GM19025 (cell line): ENCODE measurements around the gene EXOC7.
"Not testable (repeated sequence)": the region's sequence is repeated elsewhere in the genome, so short reads cannot be mapped to it uniquely, and the experiment has no call there.

Experiments used
- ATAC-seq: cut with Tn5 transposase; IDR thresholded peaks from one replicate; pipeline ENCODE4 v1.9.1; 2021; ENCODE audit warnings: mild to moderate bottlenecking, low read depth, moderate library complexity; ENCODE audit not compliant: unreplicated experiment

EXOC7 gene

DNA sequence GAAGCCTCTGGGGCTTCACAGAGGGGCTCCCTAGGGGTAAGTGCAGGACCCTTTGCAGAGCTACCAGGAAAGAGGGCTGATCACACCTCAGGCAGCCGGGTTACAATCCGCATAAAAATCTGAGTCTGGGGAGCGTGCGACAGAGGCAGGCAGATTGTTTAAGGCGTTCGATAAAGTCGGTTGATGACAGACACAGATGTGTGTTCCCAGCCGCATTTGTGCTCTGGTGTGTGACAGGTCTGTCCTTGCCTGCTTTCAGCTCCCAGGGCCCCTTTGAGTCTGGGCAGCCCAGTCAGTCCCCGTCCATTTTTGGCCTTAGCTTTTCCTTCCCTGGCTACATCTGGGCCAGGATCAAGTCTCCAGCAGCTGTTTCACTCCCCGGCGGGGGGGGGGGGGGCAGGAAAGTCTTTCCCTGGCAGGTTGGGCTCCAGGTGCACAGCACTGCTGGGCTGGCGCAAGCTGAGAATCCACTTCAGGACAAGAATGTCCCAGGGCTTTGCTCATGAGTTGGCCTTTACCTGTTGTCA is 25.9 kb downstream of the EXOC7 start:
- ATAC-seq = no peak

DNA sequence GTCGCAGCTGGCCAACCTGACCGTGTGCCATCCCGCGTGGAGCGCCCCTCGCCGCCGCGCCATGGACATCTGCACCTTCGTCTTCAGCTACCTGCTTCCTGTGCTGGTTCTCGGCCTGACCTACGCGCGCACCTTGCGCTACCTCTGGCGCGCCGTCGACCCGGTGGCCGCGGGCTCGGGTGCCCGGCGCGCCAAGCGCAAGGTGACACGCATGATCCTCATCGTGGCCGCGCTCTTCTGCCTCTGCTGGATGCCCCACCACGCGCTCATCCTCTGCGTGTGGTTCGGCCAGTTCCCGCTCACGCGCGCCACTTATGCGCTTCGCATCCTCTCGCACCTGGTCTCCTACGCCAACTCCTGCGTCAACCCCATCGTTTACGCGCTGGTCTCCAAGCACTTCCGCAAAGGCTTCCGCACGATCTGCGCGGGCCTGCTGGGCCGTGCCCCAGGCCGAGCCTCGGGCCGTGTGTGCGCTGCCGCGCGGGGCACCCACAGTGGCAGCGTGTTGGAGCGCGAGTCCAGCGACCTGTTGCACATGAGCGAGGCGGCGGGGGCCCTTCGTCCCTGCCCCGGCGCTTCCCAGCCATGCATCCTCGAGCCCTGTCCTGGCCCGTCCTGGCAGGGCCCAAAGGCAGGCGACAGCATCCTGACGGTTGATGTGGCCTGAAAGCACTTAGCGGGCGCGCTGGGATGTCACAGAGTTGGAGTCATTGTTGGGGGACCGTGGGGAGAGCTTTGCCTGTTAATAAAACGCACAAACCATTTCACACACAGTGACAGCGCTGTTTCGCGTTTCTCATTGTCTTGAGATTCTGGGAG is 26.6 kb downstream of the EXOC7 start:
- ATAC-seq = no peak

DNA sequence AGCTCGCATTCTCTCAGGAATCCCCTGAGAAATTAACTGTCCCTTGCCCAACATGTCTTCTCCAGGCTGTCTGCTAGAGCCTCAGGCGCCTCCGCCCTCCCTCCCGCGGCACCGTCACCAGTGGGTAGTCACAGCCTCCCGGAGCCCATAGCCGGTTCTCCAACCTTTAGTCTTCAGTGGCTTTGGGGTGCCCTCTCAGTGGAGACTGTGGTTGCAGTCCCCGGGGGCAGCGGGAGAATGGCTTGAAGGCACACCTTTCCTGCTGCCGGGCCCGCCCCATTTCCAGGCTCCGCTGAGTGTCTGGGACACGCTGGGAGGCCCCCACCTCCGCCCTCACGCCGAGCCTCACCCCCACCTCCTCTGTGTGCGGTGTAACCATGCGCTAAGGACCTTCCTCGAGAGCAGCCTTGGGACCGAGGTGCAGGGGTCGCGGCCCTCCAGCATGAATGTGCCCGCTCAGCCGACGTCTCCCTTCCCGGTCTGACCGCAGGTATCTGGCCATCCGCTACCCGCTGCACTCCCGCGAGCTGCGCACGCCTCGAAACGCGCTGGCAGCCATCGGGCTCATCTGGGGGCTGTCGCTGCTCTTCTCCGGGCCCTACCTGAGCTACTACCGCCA is 27.3 kb downstream of the EXOC7 start:
- ATAC-seq = no peak

DNA sequence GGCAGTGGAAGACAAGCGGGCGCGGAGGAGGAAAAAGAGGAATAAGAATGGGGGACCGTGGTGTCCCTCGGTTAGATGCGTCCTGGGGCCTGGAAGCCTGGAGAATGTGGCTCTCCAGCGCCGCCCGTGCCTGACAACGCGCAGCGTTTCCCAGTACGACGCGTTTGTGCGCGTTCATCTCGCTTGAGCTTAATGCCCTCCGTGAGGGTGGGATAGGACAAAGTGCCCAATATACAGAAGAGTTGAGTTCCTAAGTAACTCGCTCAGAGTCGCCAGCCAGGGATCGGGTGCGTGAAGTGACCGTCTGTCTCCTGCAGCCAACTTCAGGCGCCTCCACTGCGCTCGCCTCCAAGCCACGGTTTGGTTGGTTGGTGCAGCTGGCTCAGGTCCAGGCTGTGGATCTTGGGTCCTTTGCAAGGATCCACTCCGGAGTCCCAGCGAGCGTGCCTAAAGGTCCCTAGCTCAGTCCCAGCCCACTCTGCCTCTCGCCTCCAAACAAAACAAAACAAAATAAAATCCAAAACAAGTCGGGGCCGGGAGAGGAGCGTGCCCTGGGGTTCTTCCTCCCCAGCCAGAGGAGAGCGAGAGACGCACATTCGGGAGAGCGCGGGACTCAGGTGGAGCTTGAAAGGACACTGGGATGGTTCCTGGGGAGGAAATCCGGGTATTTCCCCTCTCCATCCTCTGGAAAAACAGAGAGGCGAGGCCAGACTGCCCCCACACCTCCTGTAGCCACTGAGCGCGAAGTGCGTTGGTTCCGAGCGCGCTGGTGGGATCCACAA is 28.0 kb downstream of the EXOC7 start:
- ATAC-seq = no peak

DNA sequence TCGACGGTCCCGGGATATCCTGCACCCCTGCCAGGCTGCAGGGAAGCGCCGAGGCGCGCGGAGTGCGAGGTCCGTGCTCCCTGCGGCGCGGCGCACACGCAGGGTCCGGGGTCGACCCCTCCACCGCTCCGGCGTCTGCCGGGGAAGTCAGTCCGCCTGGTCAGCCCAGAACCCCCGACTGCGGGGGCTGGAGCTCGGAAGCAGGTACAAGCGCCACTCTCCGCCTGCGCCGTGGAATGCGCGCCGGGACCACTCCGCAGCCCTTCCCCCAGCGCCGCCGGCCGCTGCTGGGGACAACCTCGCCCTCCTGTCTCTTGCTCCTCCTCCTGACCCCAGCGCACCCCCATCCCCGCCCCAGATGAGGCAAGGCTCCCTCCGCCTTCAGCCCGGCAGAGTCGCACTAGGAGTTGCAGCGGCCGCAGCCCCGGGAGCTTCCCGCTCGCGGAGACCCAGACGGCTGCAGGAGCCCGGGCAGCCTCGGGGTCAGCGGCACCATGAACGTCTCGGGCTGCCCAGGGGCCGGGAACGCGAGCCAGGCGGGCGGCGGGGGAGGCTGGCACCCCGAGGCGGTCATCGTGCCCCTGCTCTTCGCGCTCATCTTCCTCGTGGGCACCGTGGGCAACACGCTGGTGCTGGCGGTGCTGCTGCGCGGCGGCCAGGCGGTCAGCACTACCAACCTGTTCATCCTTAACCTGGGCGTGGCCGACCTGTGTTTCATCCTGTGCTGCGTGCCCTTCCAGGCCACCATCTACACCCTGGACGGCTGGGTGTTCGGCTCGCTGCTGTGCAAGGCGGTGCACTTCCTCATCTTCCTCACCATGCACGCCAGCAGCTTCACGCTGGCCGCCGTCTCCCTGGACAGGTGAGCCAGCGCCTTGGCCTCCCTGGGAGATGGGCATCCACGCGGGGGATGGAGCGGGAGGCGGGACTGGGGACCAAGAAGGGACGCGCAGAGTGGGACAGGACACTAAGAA is 28.9 kb downstream of the EXOC7 start, which contains the start of gene GALR2:
Gene GALR2, plus strand, starts transcription at position 392 of the 974 bp plus-strand sequence. Its CDS starts 103 bp downstream, at position 495.
- no peak for ATAC-seq

DNA sequence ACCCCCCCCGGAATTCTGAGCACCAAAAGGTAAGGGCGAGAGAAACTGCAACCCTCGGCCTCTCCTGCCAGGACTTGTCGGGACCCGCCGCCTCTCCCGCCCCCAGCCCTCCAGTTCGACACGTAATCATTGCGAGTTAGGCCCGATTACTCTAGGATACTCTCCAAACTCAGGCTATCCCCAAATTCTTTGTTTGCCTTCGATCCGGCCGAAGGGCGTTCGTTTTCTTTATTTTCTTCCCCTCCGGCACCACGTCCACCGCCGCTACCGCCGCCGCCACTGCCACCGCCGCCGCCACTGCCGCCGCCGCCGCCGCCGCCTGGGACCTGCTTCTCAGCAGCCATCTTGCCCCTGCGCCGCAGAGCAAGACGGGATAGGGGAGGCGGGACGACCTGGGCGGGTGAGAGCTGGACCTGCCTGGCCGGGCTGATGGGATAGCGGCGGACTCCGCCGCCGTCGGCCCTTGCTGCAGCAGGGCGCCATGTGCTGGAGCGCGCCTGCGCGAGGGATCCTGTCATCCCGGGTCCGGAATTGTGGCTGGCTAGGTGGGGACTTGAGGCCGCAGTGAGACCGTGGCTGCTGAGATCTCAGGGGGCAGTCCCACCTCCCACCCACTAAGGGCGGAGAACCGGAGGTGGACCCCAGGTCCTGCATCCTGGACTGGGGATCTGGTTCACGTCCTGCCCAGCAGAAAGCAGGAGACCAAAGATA is 31.3 kb downstream of the EXOC7 start, which contains the start of gene SRP68:
Gene SRP68, minus strand, starts transcription at position 370 of the 711 bp plus-strand sequence. Its CDS starts 26 bp downstream, at position 344.
- peak; percentile 91 for ATAC-seq

DNA sequence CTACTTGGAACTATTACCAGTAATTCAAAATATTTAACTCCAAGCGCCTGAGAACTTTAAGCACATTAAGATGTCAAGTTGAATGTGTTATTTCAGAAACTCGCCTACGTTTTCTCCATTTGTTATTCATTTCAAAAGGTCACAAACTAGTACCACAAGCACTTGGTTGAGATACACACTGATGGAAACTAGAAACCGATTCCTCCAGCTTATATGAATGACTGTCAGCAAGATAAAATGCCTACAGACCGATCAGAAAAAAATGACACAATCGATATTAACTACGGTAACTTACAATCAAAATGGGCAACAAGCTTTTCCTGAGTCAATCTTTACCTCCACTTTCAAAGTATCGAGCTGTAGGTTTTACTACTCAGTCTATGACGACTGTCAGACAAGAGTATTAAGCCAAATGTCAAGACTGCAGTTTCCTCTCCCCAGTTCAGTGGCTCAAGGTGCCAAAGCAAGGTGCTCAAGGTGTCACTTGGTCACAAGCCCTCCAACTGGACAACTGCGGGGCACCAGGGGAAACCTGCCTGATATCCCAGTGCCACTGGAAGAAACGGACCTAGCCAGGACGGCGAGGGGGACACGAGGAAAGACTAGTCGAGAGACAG is 31.9 kb downstream of the EXOC7 start:
- no peak for ATAC-seq

DNA sequence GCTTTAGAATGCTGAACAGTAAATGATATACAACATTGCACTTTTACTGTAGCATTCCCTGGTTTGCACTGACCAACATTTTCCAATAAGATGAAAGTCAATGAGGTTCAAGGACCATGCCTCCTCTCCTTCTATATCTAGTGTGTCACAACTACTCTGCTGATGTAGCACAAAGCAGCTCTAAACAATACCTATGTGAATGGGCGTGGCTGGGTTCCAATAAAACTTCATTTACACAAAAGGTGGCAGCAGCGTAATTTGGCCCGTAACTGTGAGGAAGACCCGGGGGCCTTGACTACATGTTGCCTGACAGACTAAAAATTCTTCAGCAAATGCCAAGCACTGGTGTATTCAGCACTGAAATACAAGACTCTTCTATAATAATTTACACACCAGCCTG is 37.8 kb downstream of the EXOC7 start:
- ATAC-seq = no peak

DNA sequence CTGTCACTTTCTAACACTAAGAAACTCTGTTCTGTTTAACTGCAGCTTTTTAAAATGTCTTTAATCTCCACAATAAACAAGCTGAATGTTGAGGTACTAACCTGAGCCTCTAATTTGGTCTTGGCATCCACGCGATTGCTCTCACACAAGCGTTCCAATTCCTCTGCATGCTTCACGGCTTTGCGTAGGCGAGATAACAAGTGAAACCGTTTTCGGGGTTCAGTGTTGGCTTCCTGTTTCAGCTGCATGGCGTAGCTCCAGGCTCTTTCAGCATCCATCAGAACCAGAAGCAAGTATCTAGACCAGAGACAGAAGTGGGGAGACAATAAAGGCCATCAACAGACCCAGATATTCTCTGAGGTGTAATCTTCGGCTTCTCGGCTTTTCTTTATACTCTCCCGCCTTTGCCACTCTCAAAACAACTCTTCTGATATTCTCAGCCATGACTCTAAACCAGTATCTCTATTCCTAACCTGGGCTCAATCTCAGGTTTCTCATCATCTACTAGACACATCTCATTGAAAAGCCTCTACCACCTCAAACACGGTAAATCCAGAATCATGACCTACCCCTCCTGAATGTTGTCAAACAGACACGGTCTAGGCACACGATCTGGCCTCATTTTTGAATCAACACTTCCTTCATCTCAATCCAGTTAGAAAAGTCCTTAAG is 39.6 kb downstream of the EXOC7 start:
- no peak for ATAC-seq

DNA sequence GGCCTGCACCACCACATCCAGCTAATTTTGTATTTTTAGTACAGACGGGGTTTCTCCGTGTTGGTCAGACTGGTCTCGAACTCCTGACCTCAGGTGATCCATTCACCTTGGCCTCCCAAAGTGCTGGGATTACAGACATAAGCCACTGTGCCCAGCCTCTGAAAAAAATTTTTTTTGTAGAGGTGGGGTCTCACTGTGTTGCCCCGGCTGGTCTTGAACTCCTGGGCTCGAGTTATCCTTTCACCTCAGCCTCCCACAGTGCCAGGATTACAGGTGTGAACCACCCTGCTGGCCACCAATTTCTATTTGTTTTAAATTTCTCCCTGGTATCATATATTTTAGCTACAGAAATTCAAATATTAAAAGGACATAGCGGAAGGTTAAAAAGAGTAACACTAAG is 45.3 kb downstream of the EXOC7 start:
- not testable (repeated sequence) for ATAC-seq

DNA sequence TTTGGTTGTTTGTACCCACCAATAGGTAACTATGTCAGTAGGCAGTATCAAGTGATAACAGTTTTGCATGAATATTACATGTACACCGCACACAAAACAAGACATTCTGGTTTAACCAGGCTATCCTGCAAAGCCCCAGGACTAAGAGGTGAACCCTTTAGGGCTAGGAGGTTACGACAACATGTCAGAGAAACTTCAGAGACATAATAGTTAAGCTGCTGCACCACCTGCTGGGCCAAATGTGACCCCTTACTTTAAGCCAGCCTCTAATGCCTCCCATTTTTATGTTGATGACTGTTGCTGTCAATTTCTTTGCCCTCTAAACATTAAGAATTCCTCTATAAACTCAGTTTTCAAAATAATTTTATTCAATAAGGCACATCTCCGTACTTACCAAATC is 46.7 kb downstream of the EXOC7 start:
- no peak for ATAC-seq

DNA sequence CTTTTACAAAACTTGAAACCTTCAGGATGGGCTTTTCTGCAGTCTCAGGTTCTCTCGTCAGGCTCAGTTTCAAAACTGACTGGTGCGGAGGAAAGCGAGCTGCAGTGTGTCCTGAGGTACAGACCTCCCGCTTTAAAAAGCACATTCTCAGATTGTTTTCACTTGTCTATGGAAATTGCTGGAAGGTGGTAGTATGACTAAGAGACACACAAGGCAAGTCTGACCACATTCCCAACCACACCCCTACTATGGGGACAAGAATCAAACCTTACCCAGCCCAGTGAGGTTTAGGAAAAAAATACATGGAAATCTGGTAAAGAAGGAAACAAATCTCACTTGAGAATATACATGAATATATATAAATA is 49.5 kb downstream of the EXOC7 start:
- no peak for ATAC-seq

DNA sequence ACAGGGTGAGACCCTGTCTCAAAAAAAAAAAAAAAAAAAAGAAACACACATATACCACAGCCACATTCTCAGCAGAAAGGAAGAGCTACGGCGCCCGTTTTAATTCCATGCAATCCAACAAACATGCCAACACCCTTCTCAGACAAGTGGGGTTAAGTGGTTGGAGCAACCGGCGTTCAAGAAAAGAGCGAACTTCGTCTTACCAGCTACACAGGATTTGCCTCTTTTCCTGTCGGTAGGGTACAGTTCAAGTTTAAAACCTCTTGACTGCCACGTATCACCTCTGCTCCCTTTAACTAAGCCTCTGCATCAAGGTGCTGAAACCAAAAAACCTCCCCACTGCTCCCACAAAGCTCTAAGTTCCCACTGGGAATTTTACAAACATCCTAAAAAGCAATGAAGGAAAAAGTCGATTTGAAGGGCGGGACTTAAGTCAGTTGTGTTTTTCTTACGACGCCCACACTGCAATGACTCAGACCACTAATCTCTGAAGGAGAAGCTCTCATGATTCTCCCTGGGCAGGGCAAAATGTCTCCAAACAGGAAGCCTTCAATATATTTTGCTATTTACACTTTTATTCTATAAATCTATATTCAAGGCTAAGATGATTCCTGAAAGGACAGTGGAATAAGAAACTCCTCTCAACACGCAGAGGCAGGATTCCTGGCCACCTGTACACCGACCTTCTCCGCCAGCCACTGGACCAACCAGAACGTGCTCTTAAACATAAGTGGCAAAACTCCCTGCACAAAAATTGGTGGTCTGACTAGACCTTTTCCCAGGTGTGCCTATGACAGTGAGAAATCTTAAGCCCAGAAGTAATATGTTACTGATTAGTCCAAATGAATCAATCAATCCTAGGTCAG is 50.1 kb downstream of the EXOC7 start:
- no peak for ATAC-seq

DNA sequence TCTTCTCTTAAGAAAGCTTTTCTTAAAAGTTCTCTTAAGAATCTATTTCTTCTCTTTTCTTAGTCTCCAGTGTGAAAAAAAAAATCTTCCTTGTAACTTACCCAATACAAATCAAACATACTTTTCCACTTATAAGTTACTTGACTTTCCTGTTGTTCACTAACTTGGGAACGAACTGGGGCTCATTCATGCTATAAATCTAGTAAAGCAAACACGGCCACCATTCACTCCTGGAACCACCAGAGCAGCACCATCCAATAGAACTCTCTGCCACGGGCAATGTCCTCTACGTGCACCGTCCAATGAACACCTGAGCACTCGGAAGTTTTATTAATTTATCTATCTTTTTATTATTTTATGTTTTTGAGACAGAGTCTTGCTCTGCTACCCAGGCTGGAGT is 52.0 kb downstream of the EXOC7 start:
- no peak for ATAC-seq

DNA sequence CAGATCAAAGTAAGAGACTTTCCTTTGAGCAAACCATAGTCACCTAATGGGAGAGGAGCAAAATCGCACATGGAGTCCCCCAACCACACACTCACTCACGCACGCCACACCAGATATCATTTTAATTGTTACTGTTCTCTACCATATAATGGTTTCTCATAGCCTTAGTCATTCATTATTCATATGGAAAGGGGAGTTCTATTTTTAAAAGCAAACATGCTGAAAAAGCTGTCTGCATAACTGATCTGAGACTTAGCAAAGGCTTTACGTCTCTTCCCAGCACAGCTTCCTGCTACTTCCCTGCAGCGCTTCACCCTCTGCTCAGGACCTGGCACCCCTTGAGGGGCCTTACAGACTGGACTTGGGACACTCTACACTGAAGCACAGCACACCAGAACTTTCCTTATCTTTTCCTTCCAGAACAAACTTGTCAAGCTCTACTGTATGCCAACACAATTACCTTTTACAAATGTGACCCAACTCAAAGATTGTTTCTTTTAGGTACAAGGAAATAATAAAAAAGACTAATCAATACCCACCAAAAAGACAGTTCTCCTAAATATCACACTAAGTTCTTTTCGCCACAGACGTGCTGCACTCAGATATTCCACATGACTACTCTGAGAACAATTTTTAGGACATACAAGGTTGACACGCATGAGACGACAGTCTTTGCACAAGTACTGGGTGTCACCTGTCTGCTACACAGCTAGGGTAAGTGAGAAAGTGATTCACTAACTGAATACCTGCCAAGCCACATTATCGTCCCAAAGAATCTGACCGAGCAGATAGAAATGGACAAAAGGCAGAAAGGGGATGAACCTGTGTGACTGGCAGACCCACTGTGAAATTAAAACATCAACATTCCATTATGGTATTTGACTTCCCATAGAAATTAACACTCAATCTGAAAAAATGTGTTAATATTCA is 52.8 kb downstream of the EXOC7 start:
- ATAC-seq = no peak

DNA sequence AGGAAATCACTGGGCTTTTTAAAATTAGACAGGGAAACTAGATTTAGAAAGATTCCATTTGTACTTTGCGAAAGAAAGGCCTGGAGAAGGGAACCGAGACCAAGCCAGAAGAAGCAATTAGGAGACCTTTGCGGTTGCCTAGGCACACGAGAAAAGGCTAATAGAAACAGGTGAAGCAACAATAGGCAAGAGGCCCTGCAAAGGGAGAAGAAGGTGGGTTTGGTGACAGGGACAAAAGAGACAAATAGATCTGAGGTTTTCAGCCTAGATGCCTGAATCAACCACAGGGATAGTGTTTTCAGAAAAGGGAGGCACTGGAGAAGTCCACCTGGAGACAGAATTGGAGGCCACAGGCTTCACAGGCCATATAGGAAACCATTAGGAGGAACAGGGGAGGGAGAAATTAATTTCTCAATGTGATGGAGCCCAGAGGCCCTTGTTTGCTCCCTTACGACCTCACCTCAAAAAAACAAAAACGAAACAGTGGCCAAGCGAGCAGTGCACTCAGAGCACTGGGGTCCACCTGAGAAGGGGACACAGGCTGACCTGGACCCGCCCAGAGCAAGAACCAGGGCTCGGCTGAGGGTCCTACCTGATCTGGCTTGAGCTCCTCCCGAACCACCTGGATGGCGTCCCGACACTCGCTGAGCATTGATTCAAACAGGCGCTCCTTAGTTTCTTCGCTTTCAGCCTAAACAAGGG is 53.6 kb downstream of the EXOC7 start:
- ATAC-seq = no peak
